LHCN-M2 (cell line): ENCODE results near the gene RRM1. TPM values are rescaled to one million over a fixed set of nuclear protein-coding genes. Genes with fewer than 3 reads are reported as not detected.

Experiments used
- DNase-seq: peaks from one replicate; pipeline ENCODE4 v3.0.0-alpha.2; 2012; ENCODE audit warnings: low read depth
- total RNA-seq: library from RNA; depleted of rRNA; stranded (reverse); fragments of >200 nt; gene quantifications from 2 replicates; pipeline ENCODE4 v1.2.3, GENCODE V29; 2014

Gene RRM1
- total RNA-seq, 1 experiment from 2014 or later: 200 TPM

GRCh38 chr11:4076774-4077173, 17.8 kb upstream of the RRM1 start:
- no peak for DNase-seq

DNA sequence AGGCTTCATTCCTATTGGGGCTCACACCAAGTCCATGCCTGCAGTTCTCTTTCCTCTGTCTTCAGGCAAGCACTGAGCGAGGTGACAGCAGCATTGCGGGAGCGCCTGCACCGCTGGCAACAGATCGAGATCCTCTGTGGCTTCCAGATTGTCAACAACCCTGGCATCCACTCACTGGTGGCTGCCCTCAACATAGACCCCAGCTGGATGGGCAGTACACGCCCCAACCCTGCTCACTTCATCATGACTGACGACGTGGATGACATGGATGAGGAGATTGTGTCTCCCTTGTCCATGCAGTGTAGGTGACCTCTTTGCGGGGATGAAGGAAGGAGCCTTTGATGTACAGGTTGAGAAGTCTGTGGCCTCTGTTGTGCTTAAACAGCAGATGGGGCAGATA, 11.4 kb upstream of the RRM1 start:
- no peak for DNase-seq

DNA sequence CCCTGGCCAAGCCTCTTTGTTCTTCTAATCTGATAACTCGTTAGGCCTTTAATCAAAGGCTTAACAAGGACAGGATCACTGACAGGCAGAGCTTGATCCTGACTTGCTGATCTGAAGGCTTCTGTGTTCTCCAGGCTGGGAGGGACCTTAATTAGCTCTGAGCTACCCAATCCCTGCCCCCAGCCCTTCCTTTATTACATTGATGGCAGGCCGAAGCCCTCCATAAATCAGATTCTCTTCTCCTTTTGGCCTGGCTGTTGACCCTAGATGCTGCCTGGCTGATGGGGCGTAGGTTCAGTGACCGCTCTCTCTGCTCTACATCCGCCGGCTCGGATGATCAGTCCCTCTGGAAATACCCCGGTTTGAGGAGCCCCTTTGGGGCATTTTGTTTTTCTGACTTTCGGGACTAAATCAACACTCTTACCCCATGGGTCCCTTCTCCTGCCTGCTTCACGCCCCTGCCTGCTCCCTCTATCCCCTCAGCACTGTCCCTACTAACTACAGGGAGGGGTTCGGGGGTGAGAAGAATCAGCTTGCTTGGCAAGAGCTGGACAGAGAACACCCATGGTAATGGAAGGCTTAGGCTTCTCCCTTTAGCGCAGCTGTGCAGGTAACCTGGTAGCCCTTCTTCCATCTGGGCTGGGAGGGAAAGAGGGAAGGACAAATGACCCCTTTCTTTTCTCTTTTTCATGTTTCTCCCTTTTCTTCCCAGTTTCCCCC, 10.0 kb upstream of the RRM1 start:
- no peak for DNase-seq

- no peak for DNase-seq
Measured at GRCh38 chr11:4085575-4085974, 9.0 kb upstream of the RRM1 start.

DNA sequence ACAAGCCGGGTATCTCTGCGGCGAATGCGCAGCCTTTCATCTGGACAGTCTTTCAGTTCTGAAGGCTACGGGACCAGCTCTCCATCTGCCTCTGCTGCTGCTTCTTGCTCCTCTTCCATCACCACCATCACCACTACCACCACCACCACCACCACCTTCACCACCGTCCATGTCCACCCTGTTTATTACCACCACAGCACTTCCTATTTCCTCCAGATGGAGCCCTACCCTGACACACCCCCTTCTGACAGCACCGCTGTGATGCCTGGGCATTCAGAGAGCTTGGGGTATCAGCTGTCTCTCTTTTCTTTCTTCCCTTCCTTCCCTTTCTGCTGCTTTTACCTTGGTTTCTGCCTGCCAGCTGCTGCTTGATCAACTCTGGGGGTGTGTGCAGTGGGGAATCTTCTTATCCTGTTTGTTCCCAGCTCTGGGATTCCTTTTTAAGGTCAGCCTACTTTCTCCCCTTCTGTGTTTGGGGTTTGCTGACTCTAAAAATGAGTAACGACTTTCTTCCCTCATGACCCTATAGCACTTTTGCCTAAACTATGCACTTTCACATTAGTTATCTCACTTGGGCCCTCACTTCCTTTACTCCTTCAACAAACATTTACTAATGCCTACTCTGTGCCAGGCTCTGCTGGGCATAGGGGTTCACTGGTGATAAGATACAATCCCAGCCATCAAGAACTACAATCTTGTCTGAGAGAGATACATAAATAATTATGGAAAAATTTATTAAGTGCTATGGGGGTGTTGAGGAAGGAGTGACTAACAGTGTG, 7.8 kb upstream of the RRM1 start:
- no peak for DNase-seq

GRCh38 chr11:4087551-4087950, 7.0 kb upstream of the RRM1 start:
- no peak for DNase-seq

- DNase-seq: no peak
Measured at GRCh38 chr11:4090258-4090657, 4.3 kb upstream of the RRM1 start.

GRCh38 chr11:4092026-4092425, 2.6 kb upstream of the RRM1 start:
- DNase-seq: no peak

GRCh38 chr11:4093519-4094347, 866 bp upstream of the RRM1 start:
- peak; percentile 19 for DNase-seq

GRCh38 chr11:4095509-4096230, 1.1 kb downstream of the RRM1 start:
- DNase-seq: peak; percentile 67

DNA sequence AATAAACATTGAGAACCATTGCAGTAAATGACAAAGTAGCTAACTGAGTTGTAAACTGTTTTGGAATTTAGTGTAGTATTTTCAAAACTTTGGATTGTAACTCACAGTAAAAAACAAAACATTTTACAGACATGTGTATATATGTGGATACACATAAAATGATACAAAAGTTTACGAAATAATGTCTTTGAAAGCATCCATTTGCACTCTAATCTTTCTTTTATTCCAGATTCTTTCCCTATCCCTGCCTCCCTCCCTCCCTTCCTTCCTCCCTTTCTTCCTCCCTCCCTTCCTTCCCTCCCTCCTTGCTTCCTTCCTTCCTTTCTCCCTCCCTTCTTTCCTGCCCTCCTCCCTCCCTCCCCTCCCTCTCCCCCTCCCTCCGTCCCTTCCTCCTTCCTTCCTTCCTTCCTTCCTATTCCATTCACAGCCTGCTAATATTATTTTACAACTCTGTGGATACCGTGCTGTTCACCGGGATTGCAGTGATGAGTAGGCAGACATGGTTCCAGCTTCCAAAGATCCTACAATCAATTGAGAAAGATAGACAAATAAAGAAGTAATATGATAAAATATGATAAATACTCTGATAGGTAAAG, 3.5 kb downstream of the RRM1 start:
- no peak for DNase-seq

- DNase-seq: no peak
Measured at GRCh38 chr11:4102711-4103110, 8.1 kb downstream of the RRM1 start.

GRCh38 chr11:4103269-4103668, 8.7 kb downstream of the RRM1 start:
- DNase-seq: no peak

GRCh38 chr11:4105916-4106315, 11.3 kb downstream of the RRM1 start:
- DNase-seq: peak; percentile 36

GRCh38 chr11:4111834-4112233, 17.2 kb downstream of the RRM1 start:
- no peak for DNase-seq

DNA sequence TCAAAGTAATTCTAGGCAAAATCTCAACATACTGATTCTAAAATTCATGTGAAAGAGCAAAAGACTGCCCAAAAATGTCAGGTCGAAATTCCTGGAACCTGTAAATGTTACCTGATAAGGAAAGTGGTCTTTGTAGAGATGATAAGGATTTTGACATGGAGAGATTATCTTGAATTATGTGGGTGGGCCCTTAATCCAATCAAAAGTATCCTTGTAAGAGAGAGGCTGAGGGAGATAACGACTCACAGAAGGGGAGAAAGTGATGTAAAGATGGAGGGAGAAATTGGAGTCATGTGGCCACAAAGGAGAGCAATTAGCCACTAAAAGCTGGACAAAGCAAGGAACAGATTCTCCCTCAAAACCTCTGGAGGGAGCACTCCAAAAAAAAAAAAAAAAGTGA, 20.5 kb downstream of the RRM1 start:
- no peak for DNase-seq

DNA sequence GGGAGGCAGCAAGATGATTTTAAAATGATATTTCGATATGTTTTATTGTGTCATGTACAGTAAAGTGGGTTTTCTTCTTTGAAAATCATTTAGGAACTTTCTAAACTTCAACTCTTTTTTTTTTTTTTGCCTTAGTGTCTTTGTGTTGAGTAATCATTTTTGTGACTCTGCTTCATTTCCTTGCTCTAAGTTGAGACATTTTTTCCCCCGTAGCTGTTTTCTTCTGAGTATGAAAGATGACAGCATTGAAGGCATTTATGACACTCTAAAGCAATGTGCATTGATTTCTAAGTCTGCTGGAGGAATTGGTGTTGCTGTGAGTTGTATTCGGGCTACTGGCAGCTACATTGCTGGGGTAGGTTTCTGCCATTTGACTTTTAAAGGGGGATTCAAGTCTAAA, 23.5 kb downstream of the RRM1 start:
- DNase-seq: no peak

DNA sequence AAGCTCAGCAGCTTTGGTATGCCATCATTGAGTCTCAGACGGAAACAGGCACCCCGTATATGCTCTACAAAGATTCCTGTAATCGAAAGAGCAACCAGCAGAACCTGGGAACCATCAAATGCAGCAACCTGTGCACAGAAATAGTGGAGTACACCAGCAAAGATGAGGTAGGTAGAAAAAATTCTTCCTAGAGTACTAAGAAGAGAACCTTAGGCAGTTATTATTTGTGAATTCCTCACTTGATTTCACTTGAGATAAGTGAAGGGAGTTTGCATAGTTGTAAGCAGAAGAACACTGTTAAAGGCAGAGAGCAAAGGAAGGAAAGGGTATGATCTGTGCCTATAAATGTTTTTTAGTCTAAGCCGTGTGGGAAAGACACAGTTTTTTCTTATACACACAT, 28.6 kb downstream of the RRM1 start:
- no peak for DNase-seq

DNA sequence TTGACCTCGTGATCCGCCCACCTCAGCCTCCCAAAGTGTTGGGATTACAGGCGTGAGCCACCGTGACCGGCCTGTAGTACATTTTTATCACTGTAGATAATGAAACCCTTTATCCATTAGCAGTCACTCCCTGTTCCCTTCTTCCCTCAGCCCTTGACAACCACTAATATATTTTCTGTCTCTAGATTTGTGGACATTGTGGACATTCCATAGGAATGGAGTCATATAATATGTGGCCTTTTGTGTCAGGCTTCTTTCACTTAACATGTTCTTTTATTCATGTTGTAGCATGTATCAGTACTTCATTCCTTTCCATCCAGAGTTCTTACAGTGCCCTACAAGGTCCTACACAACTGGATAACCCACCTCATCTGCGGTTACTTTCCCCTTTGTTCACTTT, 30.5 kb downstream of the RRM1 start:
- peak; percentile 33 for DNase-seq

DNA sequence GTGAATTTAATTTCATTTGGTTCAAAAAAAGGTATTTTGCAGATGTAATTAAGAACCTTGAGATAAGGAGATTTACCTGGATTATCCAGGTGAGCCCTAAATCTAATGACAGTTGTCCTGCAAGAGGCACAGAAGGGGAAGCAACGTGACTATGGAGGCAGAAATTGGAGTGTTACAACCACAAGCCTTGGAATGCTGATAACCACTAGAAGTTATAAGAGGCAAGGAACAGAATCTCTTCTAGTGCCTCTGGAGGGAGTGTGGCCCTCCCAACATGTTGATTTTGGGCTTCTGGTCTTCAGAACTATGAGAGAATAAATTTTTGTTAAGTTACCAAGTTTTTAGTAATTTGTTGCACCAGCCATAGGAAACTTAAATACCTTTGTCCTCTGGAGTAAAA, 32.8 kb downstream of the RRM1 start:
- DNase-seq: no peak

GRCh38 chr11:4130219-4130618, 35.6 kb downstream of the RRM1 start:
- DNase-seq: peak; percentile 37
